Hepatocyte (in vitro differentiated cells): ENCODE data around the gene PPP6C.

Experiments used
- EZH2 ChIP-seq: fragments of 200-600 bp; sonication (generic); IDR thresholded peaks from 2 replicates; pipeline ENCODE4 v1.6.1; 2016; ENCODE audit warnings: antibody characterized with exemption, mild to moderate bottlenecking, borderline replicate concordance
- EZH2phosphoT487 ChIP-seq: fragments of 200-600 bp; sonication (generic); IDR thresholded peaks from one replicate; pipeline ENCODE4 v1.6.1; 2018; ENCODE audit warnings: antibody characterized with exemption, mild to moderate bottlenecking, low read depth, moderate library complexity; ENCODE audit not compliant: unreplicated experiment, severe bottlenecking
- TF ChIP-seq, protein P1 (sequence below): fragments of 200-600 bp; sonication (generic); IDR thresholded peaks from 2 replicates; pipeline ENCODE4 v1.5.1; 2016; ENCODE audit warnings: antibody characterized with exemption, mild to moderate bottlenecking; ENCODE audit not compliant: poor library complexity

DNA sequence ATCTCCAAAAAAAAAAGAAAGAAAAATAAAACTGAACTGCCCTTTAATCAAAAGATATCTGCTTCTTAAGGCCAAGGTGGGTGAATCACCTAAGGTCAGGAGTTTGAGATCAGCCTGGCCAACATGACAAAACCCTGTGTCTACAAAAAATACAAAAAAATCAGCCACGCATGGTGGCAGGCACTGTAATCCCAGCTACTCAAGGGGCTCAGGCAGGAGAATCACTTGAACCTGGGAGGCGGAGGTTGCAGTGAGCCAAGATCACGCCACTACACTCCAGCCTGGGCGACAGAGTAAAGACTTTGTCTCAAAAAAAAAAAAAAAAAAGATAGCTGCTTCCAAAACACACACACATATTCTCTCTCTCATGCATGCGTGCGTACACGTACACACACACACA, 64.1 kb downstream of the PPP6C start:
- TF ChIP-seq, protein P1, sequence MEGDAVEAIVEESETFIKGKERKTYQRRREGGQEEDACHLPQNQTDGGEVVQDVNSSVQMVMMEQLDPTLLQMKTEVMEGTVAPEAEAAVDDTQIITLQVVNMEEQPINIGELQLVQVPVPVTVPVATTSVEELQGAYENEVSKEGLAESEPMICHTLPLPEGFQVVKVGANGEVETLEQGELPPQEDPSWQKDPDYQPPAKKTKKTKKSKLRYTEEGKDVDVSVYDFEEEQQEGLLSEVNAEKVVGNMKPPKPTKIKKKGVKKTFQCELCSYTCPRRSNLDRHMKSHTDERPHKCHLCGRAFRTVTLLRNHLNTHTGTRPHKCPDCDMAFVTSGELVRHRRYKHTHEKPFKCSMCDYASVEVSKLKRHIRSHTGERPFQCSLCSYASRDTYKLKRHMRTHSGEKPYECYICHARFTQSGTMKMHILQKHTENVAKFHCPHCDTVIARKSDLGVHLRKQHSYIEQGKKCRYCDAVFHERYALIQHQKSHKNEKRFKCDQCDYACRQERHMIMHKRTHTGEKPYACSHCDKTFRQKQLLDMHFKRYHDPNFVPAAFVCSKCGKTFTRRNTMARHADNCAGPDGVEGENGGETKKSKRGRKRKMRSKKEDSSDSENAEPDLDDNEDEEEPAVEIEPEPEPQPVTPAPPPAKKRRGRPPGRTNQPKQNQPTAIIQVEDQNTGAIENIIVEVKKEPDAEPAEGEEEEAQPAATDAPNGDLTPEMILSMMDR = no peak
- TF ChIP-seq EZH2 = no peak
- no peak for TF ChIP-seq EZH2phosphoT487
